MM.1S (cell line): ENCODE results near the gene INPP4B.

Source experiments
- EZH2 ChIP-seq: fragments of 300-600 bp; sonication (generic); optimal IDR thresholded peaks from 2 replicates; pipeline ENCODE3; 2017; ENCODE audit warnings: low read depth, mild to moderate bottlenecking, antibody characterized with exemption, low read length, mixed read lengths
- TF ChIP-seq, protein P1 (sequence below): fragments of 300-600 bp; sonication (generic); IDR thresholded peaks from 2 replicates; pipeline ENCODE4 v1.5.1; 2016; ENCODE audit warnings: antibody characterized with exemption, low read length, mixed read lengths

DNA sequence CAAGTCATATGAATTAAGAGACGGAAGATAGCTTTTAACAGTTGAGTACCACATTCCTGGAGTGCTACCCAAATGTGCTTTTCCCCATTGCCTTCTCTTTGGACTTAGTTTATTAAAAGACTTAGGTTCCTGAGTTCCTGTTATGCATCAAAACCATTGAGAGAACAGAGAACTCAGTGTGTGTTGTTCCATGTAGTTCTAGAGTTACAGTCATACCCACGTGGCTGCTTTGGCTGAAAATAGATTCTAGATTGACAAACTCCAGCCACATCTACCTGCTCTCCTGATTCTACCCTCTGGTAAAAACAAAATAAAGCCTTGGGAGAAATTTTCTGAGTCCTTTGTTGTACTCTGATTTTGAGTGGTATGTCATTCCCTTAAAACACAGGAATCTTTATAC lies 824.3 kb downstream of the INPP4B start:
- TF ChIP-seq, protein P1, sequence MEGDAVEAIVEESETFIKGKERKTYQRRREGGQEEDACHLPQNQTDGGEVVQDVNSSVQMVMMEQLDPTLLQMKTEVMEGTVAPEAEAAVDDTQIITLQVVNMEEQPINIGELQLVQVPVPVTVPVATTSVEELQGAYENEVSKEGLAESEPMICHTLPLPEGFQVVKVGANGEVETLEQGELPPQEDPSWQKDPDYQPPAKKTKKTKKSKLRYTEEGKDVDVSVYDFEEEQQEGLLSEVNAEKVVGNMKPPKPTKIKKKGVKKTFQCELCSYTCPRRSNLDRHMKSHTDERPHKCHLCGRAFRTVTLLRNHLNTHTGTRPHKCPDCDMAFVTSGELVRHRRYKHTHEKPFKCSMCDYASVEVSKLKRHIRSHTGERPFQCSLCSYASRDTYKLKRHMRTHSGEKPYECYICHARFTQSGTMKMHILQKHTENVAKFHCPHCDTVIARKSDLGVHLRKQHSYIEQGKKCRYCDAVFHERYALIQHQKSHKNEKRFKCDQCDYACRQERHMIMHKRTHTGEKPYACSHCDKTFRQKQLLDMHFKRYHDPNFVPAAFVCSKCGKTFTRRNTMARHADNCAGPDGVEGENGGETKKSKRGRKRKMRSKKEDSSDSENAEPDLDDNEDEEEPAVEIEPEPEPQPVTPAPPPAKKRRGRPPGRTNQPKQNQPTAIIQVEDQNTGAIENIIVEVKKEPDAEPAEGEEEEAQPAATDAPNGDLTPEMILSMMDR: no peak
- no peak for TF ChIP-seq EZH2
